Measurements from ENCODE around the gene SLC25A39.

- TF ChIP-seq POLR2A (IDR thresholded peaks at IDR 0.05; ENCODE audit: low read length) (no peak), GATA1 (IDR thresholded peaks at IDR 0.05; ENCODE audit: low read depth, low read length) (no peak)
Observed at GRCh38 chr17:44315760-44316731, 8.6 kb downstream of the SLC25A39 start.

Data from erythroblast (primary cell).